Tibial artery (tissue), 4 donors: ENCODE results near the gene CACNA2D2.

Source experiments
- DNase-seq, 2 donors: peaks; one replicate each; pipeline ENCODE4 v3.0.0-alpha.2; 2019
- H3K27ac ChIP-seq, 2 donors: fragments of 200-600 bp; sonication (generic) in 1 of 2; 1 replicate in 1 of 2; 2 replicates in 1 of 2; pipeline ENCODE4 v1.5.1; 2018 to 2019; ENCODE audit warnings: mild to moderate bottlenecking in 1 of 2
- H3K27me3 ChIP-seq, 2 donors: fragments of 200-600 bp; sonication (generic) in 1 of 2; one replicate each; pipeline versions ENCODE4 v1.5.1 to v1.6.0; 2016 to 2019
- H3K36me3 ChIP-seq, 3 donors: fragments of 200-600 bp; sonication (generic) in 2 of 3; one replicate each; pipeline ENCODE4 v1.5.1; 2016 to 2019; ENCODE audit warnings: mild to moderate bottlenecking in 2 of 3
- H3K4me1 ChIP-seq, 4 donors: fragments of 200-600 bp; sonication (generic) in 2 of 4; 1 replicate in 3 of 4; 2 replicates in 1 of 4; pipeline ENCODE4 v1.5.1; 2016 to 2019
- H3K4me3 ChIP-seq, 2 donors: fragments of 200-600 bp; sonication (generic) in 1 of 2; 1 replicate in 1 of 2; 2 replicates in 1 of 2; pipeline ENCODE4 v1.5.1; 2018 to 2019; ENCODE audit warnings: mild to moderate bottlenecking in 2 of 2
- H3K9me3 ChIP-seq, 3 donors: fragments of 200-600 bp; sonication (generic) in 1 of 3; one replicate each; pipeline ENCODE4 v1.5.1; 2016 to 2019
- CTCF ChIP-seq, 2 experiments: fragments of 200-600 bp in 1 of 2; fragments of 450-650 bp in 1 of 2; IDR thresholded peaks; one replicate each; pipeline ENCODE4 v1.5.1; 2017 to 2019; ENCODE audit warnings: antibody characterized with exemption in 2 of 2, mild to moderate bottlenecking in 1 of 2, moderate library complexity in 1 of 2
- intact Hi-C: fragments of 100-400 bp; cut with DNase I; formaldehyde crosslinking; loops from one replicate; pipeline ENCODE4 v1.15.0; 2023; ENCODE audit warnings: low total_unique reads

Gene CACNA2D2

GRCh38 chr3:50441424-50442217 lies 61.8 kb downstream of the CACNA2D2 start:
- Histone ChIP-seq H3K4me3 (no peak overlapping the region), H3K9me3 (no peaks in the 10 kb centered on the region), H3K27me3 (peaks cover 0 to 4% of the 10 kb centered on the region in 2 donors), H3K4me1 (no peaks in the 10 kb centered on the region), H3K27ac (no peak overlapping the region), H3K36me3 (no peaks in the 10 kb centered on the region)
- no peak for DNase-seq
- no peak for TF ChIP-seq CTCF (IDR thresholded peaks at IDR 0.05)
- intact Hi-C loops: no loop called here

- H3K27me3 ChIP-seq: peaks cover 0 to 16% of the 10 kb centered on the region in 2 donors
- no peaks in the 10 kb centered on the region for H3K9me3 ChIP-seq
- DNase-seq: peak in 1 of 2 donors; percentile 41
- peak; percentile 56 to 61 for TF ChIP-seq CTCF (IDR thresholded peaks at IDR 0.05)
- no peaks in the 10 kb centered on the region for H3K36me3 ChIP-seq
- no peaks in the 10 kb centered on the region for H3K4me1 ChIP-seq
- no peak overlapping the region for H3K27ac ChIP-seq
- no peak overlapping the region for H3K4me3 ChIP-seq
- intact Hi-C loops: loop anchor here (2.0 kb wide), 1 partner anchor 107 kb away; no protein-coding TSS in a partner anchor
Measured at GRCh38 chr3:50436114-50436674, 67.2 kb downstream of the CACNA2D2 start.

- H3K9me3 ChIP-seq: no peaks in the 10 kb centered on the region
- no peak for TF ChIP-seq CTCF (IDR thresholded peaks at IDR 0.05)
- H3K4me1 ChIP-seq: no peaks in the 10 kb centered on the region
- peaks cover 0 to 16% of the 10 kb centered on the region in 2 donors for H3K27me3 ChIP-seq
- H3K36me3 ChIP-seq: no peaks in the 10 kb centered on the region
- intact Hi-C loops: loop anchor here (2.0 kb wide), 1 partner anchor 107 kb away; no protein-coding TSS in a partner anchor
- no peak overlapping the region for H3K4me3 ChIP-seq
- no peak overlapping the region for H3K27ac ChIP-seq
- DNase-seq: no peak
Measured at GRCh38 chr3:50435371-50436113, 67.9 kb downstream of the CACNA2D2 start.

GRCh38 chr3:50433954-50434353 lies 69.5 kb downstream of the CACNA2D2 start:
- Histone ChIP-seq H3K36me3 (no peaks in the 10 kb centered on the region), H3K4me1 (no peaks in the 10 kb centered on the region), H3K27me3 (peaks cover 0 to 16% of the 10 kb centered on the region in 2 donors), H3K27ac (no peak overlapping the region), H3K9me3 (no peaks in the 10 kb centered on the region), H3K4me3 (no peak overlapping the region)
- intact Hi-C loops: no loop called here
- TF ChIP-seq CTCF (IDR thresholded peaks at IDR 0.05): no peak
- no peak for DNase-seq

- Histone ChIP-seq H3K4me1 (no peaks in the 10 kb centered on the region), H3K27me3 (peaks cover 0 to 11% of the 10 kb centered on the region in 2 donors), H3K9me3 (no peaks in the 10 kb centered on the region), H3K36me3 (no peaks in the 10 kb centered on the region), H3K27ac (no peak overlapping the region), H3K4me3 (no peak overlapping the region)
- intact Hi-C loops: no loop called here
- no peak for TF ChIP-seq CTCF (IDR thresholded peaks at IDR 0.05)
- DNase-seq: no peak
Measured at GRCh38 chr3:50430950-50431435, 72.4 kb downstream of the CACNA2D2 start.
